ENCODE results near the gene LRP3. TPM values are rescaled to one million over a fixed set of nuclear protein-coding genes. Genes with fewer than 3 reads are reported as not detected.

The LRP3 gene
- total and polyA plus RNA-seq, 2 of the 13 experiments (the other 11 are each of a cell fraction or from before 2014, with no cell fraction given): 17.6 to 51.6 TPM

DNA sequence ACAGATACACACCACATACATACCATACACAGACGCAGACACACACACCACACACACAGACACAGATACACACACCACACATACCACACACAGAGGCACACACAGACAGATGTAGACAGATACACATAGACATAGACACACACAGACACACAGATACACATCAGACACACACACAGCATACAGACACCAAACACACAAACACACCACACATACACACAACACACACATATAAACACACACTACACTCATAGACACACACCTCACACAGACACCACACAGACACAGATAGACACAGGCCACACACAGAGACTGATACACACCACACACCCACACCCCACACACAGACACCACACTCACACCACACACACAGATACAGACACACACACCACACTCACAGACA lies 56.4 kb downstream of the LRP3 start:
- intact Hi-C loops (cut with micrococcal nuclease; ENCODE audit: unreplicated experiment) (no loop called here), in situ Hi-C loops (cut with HindIII; ENCODE audit: extremely low pct_ligation_motif_present, low pct_unique_long_range_greater_than_20kb) (no loop called here)
- Histone ChIP-seq H3K4me1 (ENCODE audit: insufficient read depth, low read length) (peaks cover 74% of the 10 kb centered on the region), H4K20me1 (ENCODE audit: insufficient read depth, low read length) (no peaks in the 10 kb centered on the region), H3K36me3 (replicated peaks in 1 of 2; ENCODE audit: control insufficient read depth in 1 of 2, insufficient read depth in 2 of 2, low read length in 2 of 2) (no peaks in the 10 kb centered on the region), H3K9me3 (ENCODE audit: low read length) (peaks cover 7% of the 10 kb centered on the region; the same call in 1 of the 2 replicates), H3K27ac (ENCODE audit: extremely low read length, insufficient read depth, low read length) (no peak overlapping the region), H3K4me2 (ENCODE audit: low read depth, low read length) (no peak overlapping the region), H3K27me3 (ENCODE audit: control insufficient read depth in 1 of 2, insufficient read depth in 2 of 2, low read length in 2 of 2) (peaks cover 9 to 18% of the 10 kb centered on the region in 2 experiments; a peak in 4 of 5 replicates), H3K4me3 (replicated peaks in 1 of 3; ENCODE audit: insufficient read depth in 1 of 3, low read depth in 2 of 3, low read length in 3 of 3) (no peak overlapping the region), H3K79me2 (ENCODE audit: insufficient read depth, low read length) (no peaks in the 10 kb centered on the region), H2AFZ (ENCODE audit: low read length) (no peak overlapping the region), H3K9ac (ENCODE audit: insufficient read depth, low read depth, low read length) (no peak overlapping the region)
- ChIA-PET CTCF (ENCODE audit: low intra/inter-chr PET ratio, low total read pairs) (no interaction called here), POLR2A (interaction anchor here (1.5 kb wide), 1 partner anchor 28 kb away, joined by 7 read pairs; no protein-coding TSS in a partner anchor)
- WGBS (ENCODE audit: low lambda C conversion rate): no CpG with 5 or more reads among the region's 1 CpG
- no peak for FAIRE-seq
- no peak for TF ChIP-seq ZNF614 (CRISPR knock-in tag; IDR thresholded peaks at IDR 0.05; ENCODE audit: borderline replicate concordance)
- TF ChIP-seq, protein P1, sequence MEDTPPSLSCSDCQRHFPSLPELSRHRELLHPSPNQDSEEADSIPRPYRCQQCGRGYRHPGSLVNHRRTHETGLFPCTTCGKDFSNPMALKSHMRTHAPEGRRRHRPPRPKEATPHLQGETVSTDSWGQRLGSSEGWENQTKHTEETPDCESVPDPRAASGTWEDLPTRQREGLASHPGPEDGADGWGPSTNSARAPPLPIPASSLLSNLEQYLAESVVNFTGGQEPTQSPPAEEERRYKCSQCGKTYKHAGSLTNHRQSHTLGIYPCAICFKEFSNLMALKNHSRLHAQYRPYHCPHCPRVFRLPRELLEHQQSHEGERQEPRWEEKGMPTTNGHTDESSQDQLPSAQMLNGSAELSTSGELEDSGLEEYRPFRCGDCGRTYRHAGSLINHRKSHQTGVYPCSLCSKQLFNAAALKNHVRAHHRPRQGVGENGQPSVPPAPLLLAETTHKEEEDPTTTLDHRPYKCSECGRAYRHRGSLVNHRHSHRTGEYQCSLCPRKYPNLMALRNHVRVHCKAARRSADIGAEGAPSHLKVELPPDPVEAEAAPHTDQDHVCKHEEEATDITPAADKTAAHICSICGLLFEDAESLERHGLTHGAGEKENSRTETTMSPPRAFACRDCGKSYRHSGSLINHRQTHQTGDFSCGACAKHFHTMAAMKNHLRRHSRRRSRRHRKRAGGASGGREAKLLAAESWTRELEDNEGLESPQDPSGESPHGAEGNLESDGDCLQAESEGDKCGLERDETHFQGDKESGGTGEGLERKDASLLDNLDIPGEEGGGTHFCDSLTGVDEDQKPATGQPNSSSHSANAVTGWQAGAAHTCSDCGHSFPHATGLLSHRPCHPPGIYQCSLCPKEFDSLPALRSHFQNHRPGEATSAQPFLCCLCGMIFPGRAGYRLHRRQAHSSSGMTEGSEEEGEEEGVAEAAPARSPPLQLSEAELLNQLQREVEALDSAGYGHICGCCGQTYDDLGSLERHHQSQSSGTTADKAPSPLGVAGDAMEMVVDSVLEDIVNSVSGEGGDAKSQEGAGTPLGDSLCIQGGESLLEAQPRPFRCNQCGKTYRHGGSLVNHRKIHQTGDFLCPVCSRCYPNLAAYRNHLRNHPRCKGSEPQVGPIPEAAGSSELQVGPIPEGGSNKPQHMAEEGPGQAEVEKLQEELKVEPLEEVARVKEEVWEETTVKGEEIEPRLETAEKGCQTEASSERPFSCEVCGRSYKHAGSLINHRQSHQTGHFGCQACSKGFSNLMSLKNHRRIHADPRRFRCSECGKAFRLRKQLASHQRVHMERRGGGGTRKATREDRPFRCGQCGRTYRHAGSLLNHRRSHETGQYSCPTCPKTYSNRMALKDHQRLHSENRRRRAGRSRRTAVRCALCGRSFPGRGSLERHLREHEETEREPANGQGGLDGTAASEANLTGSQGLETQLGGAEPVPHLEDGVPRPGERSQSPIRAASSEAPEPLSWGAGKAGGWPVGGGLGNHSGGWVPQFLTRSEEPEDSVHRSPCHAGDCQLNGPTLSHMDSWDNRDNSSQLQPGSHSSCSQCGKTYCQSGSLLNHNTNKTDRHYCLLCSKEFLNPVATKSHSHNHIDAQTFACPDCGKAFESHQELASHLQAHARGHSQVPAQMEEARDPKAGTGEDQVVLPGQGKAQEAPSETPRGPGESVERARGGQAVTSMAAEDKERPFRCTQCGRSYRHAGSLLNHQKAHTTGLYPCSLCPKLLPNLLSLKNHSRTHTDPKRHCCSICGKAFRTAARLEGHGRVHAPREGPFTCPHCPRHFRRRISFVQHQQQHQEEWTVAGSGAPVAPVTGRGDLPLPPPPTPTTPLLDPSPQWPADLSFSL (CRISPR knock-in tag; IDR thresholded peaks at IDR 0.05): peak; percentile 78
- 0 out of 2 replicates have a peak, but pooled peaks have one; percentile 23 for TF ChIP-seq RAD51 (IDR thresholded peaks at IDR 0.05; ENCODE audit: borderline replicate concordance)
- peak; percentile 13; the same call in 1 of the 2 replicates for TF ChIP-seq ATF7 (IDR thresholded peaks at IDR 0.05)
- no peak for TF ChIP-seq ATF7 (CRISPR knock-in tag; IDR thresholded peaks at IDR 0.05)
- no peak for TF ChIP-seq CREM (IDR thresholded peaks at IDR 0.05)
- no peak for TF ChIP-seq CREM (CRISPR knock-in tag; IDR thresholded peaks at IDR 0.05)
- TF ChIP-seq, protein P2, sequence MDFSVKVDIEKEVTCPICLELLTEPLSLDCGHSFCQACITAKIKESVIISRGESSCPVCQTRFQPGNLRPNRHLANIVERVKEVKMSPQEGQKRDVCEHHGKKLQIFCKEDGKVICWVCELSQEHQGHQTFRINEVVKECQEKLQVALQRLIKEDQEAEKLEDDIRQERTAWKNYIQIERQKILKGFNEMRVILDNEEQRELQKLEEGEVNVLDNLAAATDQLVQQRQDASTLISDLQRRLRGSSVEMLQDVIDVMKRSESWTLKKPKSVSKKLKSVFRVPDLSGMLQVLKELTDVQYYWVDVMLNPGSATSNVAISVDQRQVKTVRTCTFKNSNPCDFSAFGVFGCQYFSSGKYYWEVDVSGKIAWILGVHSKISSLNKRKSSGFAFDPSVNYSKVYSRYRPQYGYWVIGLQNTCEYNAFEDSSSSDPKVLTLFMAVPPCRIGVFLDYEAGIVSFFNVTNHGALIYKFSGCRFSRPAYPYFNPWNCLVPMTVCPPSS (IDR thresholded peaks at IDR 0.05): 0 out of 2 replicates have a peak, but pooled peaks have one; percentile 41
- TF ChIP-seq ATM (IDR thresholded peaks at IDR 0.05; ENCODE audit: borderline replicate concordance): peak; percentile 55; the same call in 1 of the 2 replicates
- no peak for ATAC-seq
- no TSS peak for BruUV-seq (replicated peaks)
- no peak for DNase-seq (ENCODE audit: low spot score)
